ENCODE results near the gene VRK1. TPM values are rescaled to one million over a fixed set of nuclear protein-coding genes. Genes with fewer than 3 reads are reported as not detected.

Gene VRK1
- total and polyA plus RNA-seq, 10 of the 15 experiments (the other 5 are each of a cell fraction or from before 2014, with no cell fraction given): 50.9 to 137 (median 84.7) TPM

- Histone ChIP-seq H3K27ac (ENCODE audit: control insufficient read depth, insufficient read depth) (no peak overlapping the region), H4K20me1 (ENCODE audit: control insufficient read depth, insufficient read depth) (no peaks in the 10 kb centered on the region), H3K79me2 (ENCODE audit: control insufficient read depth, insufficient read depth, low read length) (no peaks in the 10 kb centered on the region), H3K27me3 (replicated peaks in 1 of 2; ENCODE audit: control insufficient read depth in 2 of 2, insufficient read depth in 2 of 2, low read length in 1 of 2) (no peaks in the 10 kb centered on the region), H3K36me3 (ENCODE audit: control insufficient read depth in 2 of 2, insufficient read depth in 2 of 2, low read length in 1 of 2) (no peaks in the 10 kb centered on the region; a peak in 2 of 4 replicates), H3K4me1 (ENCODE audit: control insufficient read depth, insufficient read depth, low read length) (no peaks in the 10 kb centered on the region), H3K4me2 (ENCODE audit: control insufficient read depth, insufficient read depth) (no peak overlapping the region), H3K4me3 (no peak overlapping the region), H3K9me3 (replicated peaks; ENCODE audit: control insufficient read depth, insufficient read depth, low read length) (no peaks in the 10 kb centered on the region), H3K9ac (ENCODE audit: control insufficient read depth, insufficient read depth, low read length) (no peak overlapping the region), H2AFZ (ENCODE audit: control insufficient read depth, low read depth, low read length) (no peak overlapping the region)
- 83% methylated on average over 3 of the region's 3 CpGs for WGBS (ENCODE audit: insufficient coverage, insufficient replicate concordance, low lambda C conversion rate, missing lambda C conversion rate)
- ChIA-PET RAD21 (ENCODE audit: unreplicated experiment) (no interaction called here), SMC1A (ENCODE audit: uncharacterized antibody, unreplicated experiment) (interaction anchor here (1.2 to 2.2 kb wide), 3 partner anchors 9 to 15 kb away, joined by 4 to 6 read pairs (median 5); no protein-coding TSS in a partner anchor), POLR2A (no interaction called here), CTCF (interaction anchor here (0.6 to 2.2 kb wide), 3 partner anchors 12 to 24 kb away, joined by 3 to 11 read pairs (median 6); no protein-coding TSS in a partner anchor)
- ATAC-seq: no peak
- intact Hi-C loops (cut with micrococcal nuclease; ENCODE audit: unreplicated experiment): no loop called here
- in situ Hi-C loops (cut with MboI): no loop called here
- BruUV-seq (replicated peaks): no TSS peak
- no peak for FAIRE-seq
- DNase-seq (ENCODE audit: low read depth, low spot score): no peak
- TF ChIP-seq IRF3 (IDR thresholded peaks at IDR 0.05): no peak
- TF ChIP-seq SUZ12 (IDR thresholded peaks at IDR 0.05; ENCODE audit: unreplicated experiment): no peak
- TF ChIP-seq POLR2AphosphoS2 (IDR thresholded peaks at IDR 0.05; ENCODE audit: low read depth, low read length): no peak
- TF ChIP-seq SMC3 (IDR thresholded peaks at IDR 0.05; ENCODE audit: borderline replicate concordance, low read length): no peak
- no peak for TF ChIP-seq ETV6 (conservative IDR thresholded peaks at IDR 0.05 in 1 of 2, IDR thresholded peaks at IDR 0.05 in 1 of 2; ENCODE audit: borderline replicate concordance in 1 of 2, low read depth in 1 of 2)
- TF ChIP-seq CHD2 (IDR thresholded peaks at IDR 0.05; ENCODE audit: borderline replicate concordance, low read depth, low read length): no peak
Observed at GRCh38 chr14:96867634-96868033, 70.5 kb downstream of the VRK1 start.

Data from GM12878 (cell line).